Fibroblast of skin of scalp (primary cell): ENCODE results near the gene ECE1.
A peak's percentile ranks its signal among the peaks of the same experiment; 100 is the strongest.
"Not testable (repeated sequence)": the region's sequence is repeated elsewhere in the genome, so short reads cannot be mapped to it uniquely, and the experiment has no call there.

Experiments used
- DNase-seq: peaks from one replicate; pipeline ENCODE4 v3.0.0-alpha.2; 2013

Gene ECE1

GRCh38 chr1:21246905-21247642, 43.2 kb downstream of the ECE1 start:
- DNase-seq = no peak

- no peak for DNase-seq
Observed at GRCh38 chr1:21245688-21246229, 44.5 kb downstream of the ECE1 start.

GRCh38 chr1:21244986-21245687, 45.1 kb downstream of the ECE1 start:
- DNase-seq = no peak

GRCh38 chr1:21244154-21244553, 46.1 kb downstream of the ECE1 start:
- DNase-seq = no peak

- no peak for DNase-seq
Observed at GRCh38 chr1:21242846-21243245, 47.4 kb downstream of the ECE1 start.

- no peak for DNase-seq
Observed at GRCh38 chr1:21241771-21242581, 48.3 kb downstream of the ECE1 start.

GRCh38 chr1:21240706-21241105, 49.6 kb downstream of the ECE1 start:
- no peak for DNase-seq

GRCh38 chr1:21239221-21239620, 51.0 kb downstream of the ECE1 start:
- no peak for DNase-seq

- peak; percentile 83 for DNase-seq
Observed at GRCh38 chr1:21238141-21238800, 52.0 kb downstream of the ECE1 start.

GRCh38 chr1:21237446-21238088, 52.7 kb downstream of the ECE1 start:
- no peak for DNase-seq

- DNase-seq = no peak
Observed at GRCh38 chr1:21236178-21236577, 54.1 kb downstream of the ECE1 start.

GRCh38 chr1:21234779-21235178, 55.5 kb downstream of the ECE1 start:
- no peak for DNase-seq

- no peak for DNase-seq
Observed at GRCh38 chr1:21233490-21233889, 56.8 kb downstream of the ECE1 start.

- peak; percentile 63 for DNase-seq
Observed at GRCh38 chr1:21232044-21232443, 58.2 kb downstream of the ECE1 start.

GRCh38 chr1:21229246-21230000, 60.8 kb downstream of the ECE1 start:
- peak; percentile 65 for DNase-seq

GRCh38 chr1:21228224-21228623, 62.0 kb downstream of the ECE1 start:
- DNase-seq = not testable (repeated sequence)

GRCh38 chr1:21225065-21225464, 65.2 kb downstream of the ECE1 start:
- no peak for DNase-seq

GRCh38 chr1:21220815-21221214, 69.4 kb downstream of the ECE1 start:
- DNase-seq = no peak

GRCh38 chr1:21219674-21220073, 70.6 kb downstream of the ECE1 start:
- DNase-seq = no peak

GRCh38 chr1:21217812-21218596, 72.3 kb downstream of the ECE1 start:
- DNase-seq = peak; percentile 37
